ENCODE results near the gene ZFYVE21. TPM values are rescaled to one million over a fixed set of nuclear protein-coding genes. Genes with fewer than 3 reads are reported as not detected.

The ZFYVE21 gene
- total RNA-seq (10 to 100 TPM; 52.2 to 58.8 TPM), polyA plus RNA-seq (ENCODE audit: insufficient read length in 2 of 2) (10 to 100 TPM; 71.6 to 86.2 TPM)
- long read RNA-seq, donor 1, transcript ZFYVE21-206 (5 exons, 566 nt), result minor isoform, 6 of 36 reads
- long read RNA-seq, donor 1, transcript ZFYVE21-202 (7 exons, 1,383 nt), result minor isoform, 11 of 36 reads
- long read RNA-seq, donor 1, transcript ZFYVE21-201 (8 exons, 1,521 nt), result major isoform, 14 of 36 reads
- long read RNA-seq, donor 1, partial matches to known transcripts, result 0 of 36 reads
- long read RNA-seq, donor 1, other reads (novel, unspliced or antisense), result 0 of 36 reads
- long read RNA-seq, donor 2, partial matches to known transcripts, result 9 of 18 reads
- long read RNA-seq, donor 2, other reads (novel, unspliced or antisense), result 0 of 18 reads
- long read RNA-seq, donor 3, transcript ZFYVE21-201 (8 exons, 1,521 nt), result minor isoform, 6 of 27 reads
- long read RNA-seq, donor 3, transcript ZFYVE21-202 (7 exons, 1,383 nt), result major isoform, 10 of 27 reads
- long read RNA-seq, donor 3, partial matches to known transcripts, result 10 of 27 reads
- long read RNA-seq, donor 3, other reads (novel, unspliced or antisense), result 0 of 27 reads
- long read RNA-seq, donor 4, transcript ZFYVE21-202 (7 exons, 1,383 nt), result major isoform, 43 of 57 reads
- long read RNA-seq, donor 4, partial matches to known transcripts, result 0 of 57 reads
- long read RNA-seq, donor 4, other reads (novel, unspliced or antisense), result 5 of 57 reads

DNA sequence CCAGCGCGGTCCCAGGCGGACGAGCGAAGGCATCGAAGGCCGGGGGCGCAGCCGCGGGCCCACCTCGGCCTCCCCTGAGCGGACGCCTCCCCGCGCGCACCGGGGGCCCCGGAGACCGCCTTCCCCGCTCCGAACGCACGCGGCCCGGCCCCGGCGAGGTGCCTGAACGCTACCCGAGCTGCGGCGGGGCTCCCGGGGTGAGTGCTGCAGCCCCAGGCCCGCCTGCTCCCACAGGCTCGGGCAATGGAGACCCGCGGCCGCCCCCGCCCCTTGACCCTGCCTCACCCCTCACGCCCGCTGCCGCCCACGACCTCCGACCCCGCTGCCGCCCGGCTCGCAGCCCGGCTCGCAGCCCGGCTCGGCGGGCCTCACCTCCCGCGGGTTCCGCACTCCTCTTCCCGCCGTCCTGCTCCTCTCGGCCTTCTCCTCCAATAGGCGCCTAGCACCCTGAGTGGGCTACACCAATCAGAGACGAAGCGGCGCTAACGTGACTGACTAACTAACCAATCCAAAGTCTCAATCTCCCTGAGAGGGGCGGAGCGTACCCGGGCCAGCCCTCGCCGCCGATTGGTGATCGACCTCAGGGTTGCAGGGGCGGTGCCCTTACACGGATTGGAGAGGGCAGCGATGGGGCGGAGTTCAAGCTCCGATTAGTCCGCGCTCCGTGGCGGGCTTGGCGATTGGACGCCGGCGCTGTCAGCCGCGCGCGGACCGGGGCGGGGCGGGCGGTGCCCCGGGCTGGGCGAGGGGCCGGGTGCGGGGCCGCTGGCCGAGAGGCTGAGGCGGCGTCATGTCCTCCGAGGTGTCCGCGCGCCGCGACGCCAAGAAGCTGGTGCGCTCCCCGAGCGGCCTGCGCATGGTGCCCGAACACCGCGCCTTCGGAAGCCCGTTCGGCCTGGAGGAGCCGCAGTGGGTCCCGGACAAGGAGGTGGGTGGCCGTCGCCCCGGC, at the start of gene ZFYVE21, which contains the start of gene XRCC3:
Gene ZFYVE21 (plus strand): TSS at position 759 of the 949 bp plus-strand sequence. CDS start 32 bp downstream, at position 791.
Gene XRCC3 (minus strand): TSS at position 400 of the 949 bp plus-strand sequence. CDS start 4,364 bp downstream, outside the sequence.
- Histone ChIP-seq H3K27me3 (ENCODE audit: control insufficient read depth, insufficient read depth, low read length) (no peaks in the 10 kb centered on the region), H3K4me3 (ENCODE audit: low read depth, low read length) (peak within 1 kb of the TSS; percentile 54), H3K9me3 (ENCODE audit: control insufficient read depth, insufficient read depth, low read length) (no peaks in the 10 kb centered on the region), H3K36me3 (ENCODE audit: control insufficient read depth, insufficient read depth, low read length) (peaks cover 25% of the 10 kb centered on the region), H3K27ac (ENCODE audit: low read depth, low read length) (no peak within 1 kb of the TSS), H3K4me1 (ENCODE audit: control insufficient read depth, insufficient read depth, low read length) (peaks cover 67% of the 10 kb centered on the region)
- WGBS (ENCODE audit: insufficient coverage), result under 1% methylated on average over 117 of the region's 121 CpGs
- DNase-seq (ENCODE audit: low read depth in 4 of 6, low spot score in 6 of 6), result peak; percentile 97 to 100 (median 99)

DNA sequence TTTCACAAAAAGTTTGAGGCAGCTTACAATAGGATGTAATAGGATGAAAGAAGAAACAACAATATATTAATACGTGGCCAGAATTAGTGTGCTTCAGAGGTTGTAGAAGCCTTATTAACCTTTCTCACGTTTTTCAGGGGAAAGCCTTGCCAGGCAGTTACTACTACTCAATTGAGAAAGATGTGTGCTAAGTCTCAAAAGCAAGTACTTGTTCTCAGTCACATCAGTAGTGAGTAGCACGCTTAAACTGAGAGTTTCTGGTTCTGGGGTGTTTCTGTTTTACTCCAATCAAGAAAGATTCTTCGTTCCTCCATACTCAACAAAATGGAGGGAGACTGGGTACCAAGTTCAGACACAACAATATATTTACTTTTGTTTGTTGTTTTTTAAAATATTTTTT, 47.9 kb upstream of the ZFYVE21 start:
- H3K27me3 ChIP-seq (ENCODE audit: control insufficient read depth, insufficient read depth, low read length), result no peaks in the 10 kb centered on the region
- peaks cover 69% of the 10 kb centered on the region for H3K36me3 ChIP-seq (ENCODE audit: control insufficient read depth, insufficient read depth, low read length)
- no peaks in the 10 kb centered on the region for H3K9me3 ChIP-seq (ENCODE audit: control insufficient read depth, insufficient read depth, low read length)
- no peak overlapping the region for H3K27ac ChIP-seq (ENCODE audit: low read depth, low read length)
- WGBS (ENCODE audit: insufficient coverage), result no CpG with 5 or more reads among the region's 4 CpGs
- DNase-seq (ENCODE audit: low read depth in 4 of 6, low spot score in 6 of 6), result no peak
- H3K4me3 ChIP-seq (ENCODE audit: low read depth, low read length), result no peak overlapping the region
- no peaks in the 10 kb centered on the region for H3K4me1 ChIP-seq (ENCODE audit: control insufficient read depth, insufficient read depth, low read length)

DNA sequence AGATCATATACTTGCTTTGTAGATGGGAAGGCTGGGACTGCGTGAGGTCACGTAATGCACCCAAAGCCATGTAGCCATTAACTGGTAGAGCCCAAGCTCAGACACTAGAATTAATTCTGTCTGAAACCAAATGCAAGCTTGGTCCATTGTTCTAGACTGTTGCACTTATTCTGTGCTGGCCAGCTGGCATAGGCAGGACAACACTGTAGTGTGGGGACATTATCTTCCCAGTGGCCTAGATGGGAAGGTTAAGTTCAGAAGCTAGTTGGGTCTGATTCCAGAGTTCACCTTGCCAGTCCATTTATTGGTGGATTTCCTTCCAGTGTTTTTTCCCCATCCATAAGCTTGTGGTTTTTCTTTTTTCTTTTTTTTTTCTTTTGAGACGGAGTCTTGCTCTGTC, 47.5 kb upstream of the ZFYVE21 start:
- no peak overlapping the region for H3K4me3 ChIP-seq (ENCODE audit: low read depth, low read length)
- no peaks in the 10 kb centered on the region for H3K4me1 ChIP-seq (ENCODE audit: control insufficient read depth, insufficient read depth, low read length)
- no peak overlapping the region for H3K27ac ChIP-seq (ENCODE audit: low read depth, low read length)
- no peaks in the 10 kb centered on the region for H3K27me3 ChIP-seq (ENCODE audit: control insufficient read depth, insufficient read depth, low read length)
- DNase-seq (ENCODE audit: low read depth in 4 of 6, low spot score in 6 of 6), result no peak
- no peaks in the 10 kb centered on the region for H3K9me3 ChIP-seq (ENCODE audit: control insufficient read depth, insufficient read depth, low read length)
- WGBS (ENCODE audit: insufficient coverage), result 100% methylated on average over 2 of the region's 3 CpGs
- H3K36me3 ChIP-seq (ENCODE audit: control insufficient read depth, insufficient read depth, low read length), result peaks cover 64% of the 10 kb centered on the region

DNA sequence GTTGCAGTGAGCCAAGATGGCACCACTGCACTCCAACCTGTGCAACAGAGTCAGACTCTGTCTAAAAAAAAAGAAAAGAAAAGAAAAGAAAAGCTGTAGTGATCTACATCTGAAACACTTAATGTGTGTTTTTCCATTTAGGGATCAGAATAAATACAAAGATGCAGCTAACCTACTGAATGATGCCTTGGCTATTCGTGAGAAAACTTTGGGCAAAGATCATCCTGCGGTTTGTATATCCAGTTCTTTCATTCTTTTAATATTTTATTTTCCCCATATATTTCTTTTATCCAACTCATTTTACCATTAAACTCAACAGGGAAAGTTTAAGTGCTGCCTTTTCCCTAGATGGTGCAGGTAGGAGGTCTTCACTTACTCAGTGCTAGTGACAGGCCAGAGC, 46.2 kb upstream of the ZFYVE21 start:
- Histone ChIP-seq H3K9me3 (ENCODE audit: control insufficient read depth, insufficient read depth, low read length) (no peaks in the 10 kb centered on the region), H3K4me1 (ENCODE audit: control insufficient read depth, insufficient read depth, low read length) (no peaks in the 10 kb centered on the region), H3K27me3 (ENCODE audit: control insufficient read depth, insufficient read depth, low read length) (no peaks in the 10 kb centered on the region), H3K4me3 (ENCODE audit: low read depth, low read length) (no peak overlapping the region), H3K27ac (ENCODE audit: low read depth, low read length) (no peak overlapping the region), H3K36me3 (ENCODE audit: control insufficient read depth, insufficient read depth, low read length) (peaks cover 63% of the 10 kb centered on the region)
- no peak for DNase-seq (ENCODE audit: low read depth in 4 of 6, low spot score in 6 of 6)
- WGBS (ENCODE audit: insufficient coverage), result no CpG with 5 or more reads among the region's 2 CpGs

DNA sequence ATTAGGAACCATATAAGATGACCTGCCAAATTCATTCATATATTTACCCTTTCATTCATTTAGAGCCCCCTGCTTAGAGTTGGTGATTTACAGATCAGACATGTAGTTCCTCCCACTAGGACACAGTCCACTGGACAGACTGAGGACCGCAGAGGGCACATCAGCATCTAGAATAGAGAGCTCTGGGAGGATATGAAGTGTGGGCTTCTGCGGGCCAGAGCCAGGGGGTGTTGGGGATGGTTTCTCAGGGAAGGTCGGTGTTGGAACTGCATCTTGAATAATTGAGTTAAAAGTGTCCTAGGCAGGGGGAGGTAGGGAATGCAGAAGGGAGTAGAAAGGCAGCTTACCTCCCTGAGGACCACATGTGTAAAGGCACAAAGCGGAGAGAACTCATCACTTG, 43.7 kb upstream of the ZFYVE21 start:
- Histone ChIP-seq H3K36me3 (ENCODE audit: control insufficient read depth, insufficient read depth, low read length) (peaks cover 68% of the 10 kb centered on the region), H3K9me3 (ENCODE audit: control insufficient read depth, insufficient read depth, low read length) (no peaks in the 10 kb centered on the region), H3K27me3 (ENCODE audit: control insufficient read depth, insufficient read depth, low read length) (no peaks in the 10 kb centered on the region), H3K4me1 (ENCODE audit: control insufficient read depth, insufficient read depth, low read length) (no peaks in the 10 kb centered on the region), H3K4me3 (ENCODE audit: low read depth, low read length) (no peak overlapping the region), H3K27ac (ENCODE audit: low read depth, low read length) (no peak overlapping the region)
- no peak for DNase-seq (ENCODE audit: low read depth in 4 of 6, low spot score in 6 of 6)
- 96% methylated on average over 3 of the region's 4 CpGs for WGBS (ENCODE audit: insufficient coverage)

DNA sequence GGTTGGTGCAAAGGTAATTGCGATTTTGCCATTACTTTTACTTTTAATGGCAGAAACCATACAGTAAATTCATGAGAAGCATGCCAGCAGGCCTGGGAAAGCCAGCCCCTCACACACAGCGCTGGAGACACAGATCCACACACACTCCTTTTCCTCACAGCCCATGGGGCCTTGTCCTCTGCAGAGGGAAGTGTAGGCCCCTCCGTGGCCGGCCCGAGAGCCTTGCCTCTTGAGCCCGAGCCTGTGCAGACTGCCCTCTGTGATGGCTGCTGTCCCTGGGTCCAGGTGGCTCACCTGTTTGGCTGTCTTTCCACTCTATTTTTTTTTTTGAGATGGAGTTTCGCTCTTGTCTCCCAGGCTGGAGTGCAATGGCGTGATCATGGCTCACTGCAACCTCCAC, 39.7 kb upstream of the ZFYVE21 start:
- WGBS (ENCODE audit: insufficient coverage), result 100% methylated on average over 5 of the region's 8 CpGs
- peaks cover 80% of the 10 kb centered on the region for H3K36me3 ChIP-seq (ENCODE audit: control insufficient read depth, insufficient read depth, low read length)
- H3K27me3 ChIP-seq (ENCODE audit: control insufficient read depth, insufficient read depth, low read length), result no peaks in the 10 kb centered on the region

DNA sequence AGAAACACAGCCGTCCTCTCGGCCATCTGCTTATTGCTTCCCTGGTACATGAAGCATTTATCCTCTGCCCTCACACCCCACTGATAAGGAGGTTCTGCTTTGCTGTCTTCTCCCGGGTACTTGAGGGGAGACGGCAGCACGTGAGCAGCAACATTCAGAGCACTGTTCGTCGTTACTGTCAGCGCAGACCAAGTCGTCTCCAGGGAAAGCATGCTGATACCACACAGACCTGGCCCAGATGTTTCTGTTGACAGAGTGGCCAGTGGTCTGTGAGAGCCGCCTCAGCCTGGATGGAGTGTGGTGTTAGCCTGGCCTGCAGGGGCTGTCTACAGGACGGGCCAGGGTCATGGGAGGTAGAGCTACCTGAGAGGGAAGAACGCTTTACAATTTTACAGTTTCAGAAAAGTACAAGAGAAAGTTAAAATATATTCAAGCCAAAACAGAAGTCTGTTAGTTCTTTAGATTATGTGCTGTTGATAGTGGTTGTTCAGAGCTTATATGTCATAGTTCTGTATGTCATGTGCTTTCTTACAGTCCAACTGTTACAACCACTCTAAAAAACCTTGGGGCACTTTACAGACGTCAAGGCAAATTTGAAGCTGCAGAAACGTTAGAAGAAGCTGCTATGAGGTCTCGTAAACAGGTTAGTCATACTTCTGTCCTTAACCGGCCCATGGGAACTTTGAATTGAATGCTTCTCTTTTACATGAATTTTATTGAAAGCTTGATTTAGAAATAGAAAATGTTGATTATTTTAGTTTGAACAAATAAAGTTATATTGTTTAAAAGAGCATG, 38.5 kb upstream of the ZFYVE21 start:
- DNase-seq (ENCODE audit: low read depth in 4 of 6, low spot score in 6 of 6), result no peak
- no peaks in the 10 kb centered on the region for H3K4me1 ChIP-seq (ENCODE audit: control insufficient read depth, insufficient read depth, low read length)
- no peaks in the 10 kb centered on the region for H3K9me3 ChIP-seq (ENCODE audit: control insufficient read depth, insufficient read depth, low read length)
- H3K27me3 ChIP-seq (ENCODE audit: control insufficient read depth, insufficient read depth, low read length), result no peaks in the 10 kb centered on the region
- H3K36me3 ChIP-seq (ENCODE audit: control insufficient read depth, insufficient read depth, low read length), result peaks cover 81% of the 10 kb centered on the region
- H3K27ac ChIP-seq (ENCODE audit: low read depth, low read length), result no peak overlapping the region
- H3K4me3 ChIP-seq (ENCODE audit: low read depth, low read length), result no peak overlapping the region
- 91% methylated on average over 12 of the region's 16 CpGs for WGBS (ENCODE audit: insufficient coverage)

More for the DNA sequence above, 39.7 kb upstream of the ZFYVE21 start:
- no peaks in the 10 kb centered on the region for H3K4me1 ChIP-seq (ENCODE audit: control insufficient read depth, insufficient read depth, low read length)
- no peak for DNase-seq (ENCODE audit: low read depth in 4 of 6, low spot score in 6 of 6)
- no peak overlapping the region for H3K4me3 ChIP-seq (ENCODE audit: low read depth, low read length)
- H3K9me3 ChIP-seq (ENCODE audit: control insufficient read depth, insufficient read depth, low read length), result no peaks in the 10 kb centered on the region
- no peak overlapping the region for H3K27ac ChIP-seq (ENCODE audit: low read depth, low read length)

DNA sequence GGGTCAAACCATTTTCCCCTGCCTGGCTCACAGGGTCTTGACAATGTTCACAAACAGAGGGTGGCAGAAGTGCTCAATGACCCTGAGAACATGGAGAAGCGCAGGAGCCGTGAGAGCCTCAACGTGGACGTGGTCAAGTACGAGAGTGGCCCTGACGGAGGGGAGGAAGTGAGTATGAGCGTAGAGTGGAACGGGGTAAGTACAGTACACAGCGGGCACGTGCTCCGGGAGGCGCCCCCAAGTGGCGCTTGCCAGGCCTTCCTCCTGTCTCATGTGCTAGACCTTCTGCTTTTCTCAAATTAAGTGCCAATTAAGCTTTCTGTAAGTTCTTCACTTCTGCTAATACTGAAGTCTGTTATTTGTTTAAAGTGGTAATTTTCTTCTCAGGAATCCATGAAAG, 36.3 kb upstream of the ZFYVE21 start:
- H3K4me3 ChIP-seq (ENCODE audit: low read depth, low read length), result no peak overlapping the region
- peaks cover 1% of the 10 kb centered on the region for H3K4me1 ChIP-seq (ENCODE audit: control insufficient read depth, insufficient read depth, low read length)
- H3K27ac ChIP-seq (ENCODE audit: low read depth, low read length), result no peak overlapping the region
- no peaks in the 10 kb centered on the region for H3K9me3 ChIP-seq (ENCODE audit: control insufficient read depth, insufficient read depth, low read length)
- WGBS (ENCODE audit: insufficient coverage), result 62% methylated on average over 10 of the region's 13 CpGs
- H3K27me3 ChIP-seq (ENCODE audit: control insufficient read depth, insufficient read depth, low read length), result no peaks in the 10 kb centered on the region
- H3K36me3 ChIP-seq (ENCODE audit: control insufficient read depth, insufficient read depth, low read length), result peaks cover 85% of the 10 kb centered on the region
- peak in 1 of 6 donors; percentile 11 for DNase-seq (ENCODE audit: low read depth in 4 of 6, low spot score in 6 of 6)

All from spinal cord (tissue), 10 donors.